SU-DHL-6 (cell line): ENCODE measurements around the gene MMP20.

Experiments
- H2AFZ ChIP-seq: fragments of 200-600 bp; sonication (generic); 2 replicates; pipeline ENCODE4 v1.6.1; 2014; ENCODE audit warnings: low read depth, mild to moderate bottlenecking, moderate library complexity, mixed read lengths, antibody characterized with exemption, low read length; ENCODE audit not compliant: severe bottlenecking
- H3F3A ChIP-seq: fragments of 200-600 bp; shearing (Covaris generic); 2 replicates; pipeline ENCODE4 v1.6.0; 2016; ENCODE audit warnings: antibody characterized with exemption, mild to moderate bottlenecking; ENCODE audit not compliant: insufficient read depth
- H3K27ac ChIP-seq: fragments of 200-600 bp; sonication (generic); 2 replicates; pipeline ENCODE4 v1.5.1; 2016; ENCODE audit warnings: low read depth, mild to moderate bottlenecking, low read length, moderate library complexity, mixed read lengths
- H3K27me3 ChIP-seq: fragments of 200-600 bp; sonication (generic), shearing (Covaris generic); 2 replicates; pipeline ENCODE4 v1.6.0; 2014; ENCODE audit warnings: mild to moderate bottlenecking, low read length
- H3K36me3 ChIP-seq: fragments of 200-600 bp; sonication (generic); 2 replicates; pipeline ENCODE4 v1.6.1; 2014; ENCODE audit warnings: mild to moderate bottlenecking, low read length, mixed read lengths
- H3K4me2 ChIP-seq: fragments of 300-600, 200-600 bp; shearing (Covaris generic), sonication (generic); 2 replicates; pipeline ENCODE4 v1.6.0; 2014; ENCODE audit warnings: low read length, low read depth, mild to moderate bottlenecking; ENCODE audit not compliant: poor library complexity, severe bottlenecking
- H3K4me3 ChIP-seq: fragments of 200-600 bp; sonication (generic); 2 replicates; pipeline ENCODE4 v1.5.1; 2014; ENCODE audit warnings: antibody characterized with exemption, low read length, mild to moderate bottlenecking, mixed read lengths; ENCODE audit not compliant: insufficient read depth, poor library complexity, severe bottlenecking
- H3K79me2 ChIP-seq: fragments of 200-600 bp; sonication (generic); 2 replicates; pipeline ENCODE4 v1.6.1; 2014; ENCODE audit warnings: mild to moderate bottlenecking, low read length, moderate library complexity; ENCODE audit not compliant: insufficient read depth
- H3K9ac ChIP-seq: fragments of 200-600 bp; sonication (generic); 2 replicates; pipeline ENCODE4 v1.7.0; 2014; ENCODE audit warnings: mild to moderate bottlenecking, low read length
- H3K9me2 ChIP-seq: fragments of 200-600 bp; sonication (generic); replicated peaks from 2 replicates; pipeline ENCODE4 v1.6.1; 2014; ENCODE audit warnings: low read length; ENCODE audit not compliant: insufficient read depth
- H3K9me3 ChIP-seq: fragments of 200-600 bp; sonication (generic); 2 replicates; pipeline ENCODE4 v1.6.1; 2014; ENCODE audit warnings: low read length, mixed read lengths; ENCODE audit not compliant: insufficient read depth
- H4K20me1 ChIP-seq: fragments of 200-600 bp; sonication (generic); 2 replicates; pipeline ENCODE4 v1.6.1; 2014; ENCODE audit warnings: low read depth, mild to moderate bottlenecking, antibody characterized with exemption, low read length, moderate library complexity, mixed read lengths
- EZH2phosphoT487 ChIP-seq: fragments of 200-600 bp; sonication (generic), shearing (Covaris generic); conservative IDR thresholded peaks from 2 replicates; pipeline ENCODE4 v1.6.1; 2018; ENCODE audit warnings: mild to moderate bottlenecking, antibody characterized with exemption, low read length, moderate library complexity, mixed read lengths
- TF ChIP-seq, protein P1 (sequence below): fragments of 200-600 bp; sonication (generic); IDR thresholded peaks from one replicate; pipeline ENCODE4 v1.5.1; 2017; ENCODE audit warnings: antibody characterized with exemption, mild to moderate bottlenecking, low read length, moderate library complexity; ENCODE audit not compliant: insufficient read depth, poor library complexity, severe bottlenecking

Gene MMP20

GRCh38 chr11:102603576-102603975, 21.6 kb downstream of the MMP20 start:
- no peaks in the 10 kb centered on the region for H3K9me3 ChIP-seq
- no peak overlapping the region for H2AFZ ChIP-seq
- no peaks in the 10 kb centered on the region for H3F3A ChIP-seq
- H3K27ac ChIP-seq = no peak overlapping the region
- no peaks in the 10 kb centered on the region for H3K9me2 ChIP-seq
- no peaks in the 10 kb centered on the region for H3K27me3 ChIP-seq
- H3K79me2 ChIP-seq = no peaks in the 10 kb centered on the region
- H3K9ac ChIP-seq = no peak overlapping the region
- H3K36me3 ChIP-seq = no peaks in the 10 kb centered on the region
- no peak overlapping the region for H3K4me2 ChIP-seq
- H3K4me3 ChIP-seq = no peak overlapping the region
- H4K20me1 ChIP-seq = no peaks in the 10 kb centered on the region
- no peak for TF ChIP-seq EZH2phosphoT487
- TF ChIP-seq, protein P1, sequence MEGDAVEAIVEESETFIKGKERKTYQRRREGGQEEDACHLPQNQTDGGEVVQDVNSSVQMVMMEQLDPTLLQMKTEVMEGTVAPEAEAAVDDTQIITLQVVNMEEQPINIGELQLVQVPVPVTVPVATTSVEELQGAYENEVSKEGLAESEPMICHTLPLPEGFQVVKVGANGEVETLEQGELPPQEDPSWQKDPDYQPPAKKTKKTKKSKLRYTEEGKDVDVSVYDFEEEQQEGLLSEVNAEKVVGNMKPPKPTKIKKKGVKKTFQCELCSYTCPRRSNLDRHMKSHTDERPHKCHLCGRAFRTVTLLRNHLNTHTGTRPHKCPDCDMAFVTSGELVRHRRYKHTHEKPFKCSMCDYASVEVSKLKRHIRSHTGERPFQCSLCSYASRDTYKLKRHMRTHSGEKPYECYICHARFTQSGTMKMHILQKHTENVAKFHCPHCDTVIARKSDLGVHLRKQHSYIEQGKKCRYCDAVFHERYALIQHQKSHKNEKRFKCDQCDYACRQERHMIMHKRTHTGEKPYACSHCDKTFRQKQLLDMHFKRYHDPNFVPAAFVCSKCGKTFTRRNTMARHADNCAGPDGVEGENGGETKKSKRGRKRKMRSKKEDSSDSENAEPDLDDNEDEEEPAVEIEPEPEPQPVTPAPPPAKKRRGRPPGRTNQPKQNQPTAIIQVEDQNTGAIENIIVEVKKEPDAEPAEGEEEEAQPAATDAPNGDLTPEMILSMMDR = no peak

DNA sequence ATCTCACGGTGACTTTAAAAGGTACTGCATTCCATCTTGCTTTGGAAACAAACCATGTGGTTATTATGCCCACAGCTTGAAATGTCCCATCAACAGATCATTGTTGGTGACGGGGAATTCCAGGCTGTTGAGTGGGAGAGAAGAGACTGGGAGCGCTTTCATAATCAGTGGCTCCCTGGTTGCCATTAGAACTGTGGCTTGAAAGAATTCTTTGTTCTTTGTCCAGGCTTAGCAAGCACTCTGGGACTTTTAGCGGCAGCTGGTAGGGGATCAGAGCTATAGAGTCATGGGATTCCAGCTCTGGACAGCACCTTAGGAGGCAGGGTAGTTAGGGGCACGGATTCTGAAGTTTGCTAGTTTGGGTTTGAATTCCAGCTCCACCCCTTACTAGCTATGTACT, 22.0 kb downstream of the MMP20 start:
- no peak overlapping the region for H3K9ac ChIP-seq
- no peaks in the 10 kb centered on the region for H3K27me3 ChIP-seq

GRCh38 chr11:102600666-102601065, 24.5 kb downstream of the MMP20 start:
- H3K9ac ChIP-seq = no peak overlapping the region
- no peak overlapping the region for H3K4me3 ChIP-seq
- H3K4me2 ChIP-seq = no peak overlapping the region
- no peaks in the 10 kb centered on the region for H3K9me2 ChIP-seq
- no peaks in the 10 kb centered on the region for H3K36me3 ChIP-seq
- H3K79me2 ChIP-seq = no peaks in the 10 kb centered on the region
- no peak overlapping the region for H2AFZ ChIP-seq
- TF ChIP-seq, protein P1 = no peak
- TF ChIP-seq EZH2phosphoT487 = no peak
- no peaks in the 10 kb centered on the region for H3K27me3 ChIP-seq
- H3K27ac ChIP-seq = no peak overlapping the region
- H3F3A ChIP-seq = no peaks in the 10 kb centered on the region
- no peaks in the 10 kb centered on the region for H4K20me1 ChIP-seq
- no peaks in the 10 kb centered on the region for H3K9me3 ChIP-seq

More for the DNA sequence above, 22.0 kb downstream of the MMP20 start:
- H3K4me3 ChIP-seq = no peak overlapping the region
- no peak overlapping the region for H2AFZ ChIP-seq
- H4K20me1 ChIP-seq = no peaks in the 10 kb centered on the region
- H3K36me3 ChIP-seq = no peaks in the 10 kb centered on the region
- H3K9me2 ChIP-seq = no peaks in the 10 kb centered on the region
- H3K4me2 ChIP-seq = no peak overlapping the region
- no peaks in the 10 kb centered on the region for H3F3A ChIP-seq
- no peak overlapping the region for H3K27ac ChIP-seq
- H3K9me3 ChIP-seq = no peaks in the 10 kb centered on the region
- TF ChIP-seq, protein P1 = no peak
- no peak for TF ChIP-seq EZH2phosphoT487
- no peaks in the 10 kb centered on the region for H3K79me2 ChIP-seq
